ENCODE data around the gene S1PR5.

Gene S1PR5

GRCh38 chr19:10560154-10560553 is 42.9 kb upstream of the S1PR5 start:
- in situ Hi-C loops (cut with HindIII; ENCODE audit: low sequenced_read_pairs): no loop called here
- TF ChIP-seq CTCF (IDR thresholded peaks at IDR 0.05; ENCODE audit: low read depth, low read length, missing control alignments): no peak
- no peak overlapping the region for H3K4me3 ChIP-seq (ENCODE audit: low read depth, low read length)
- no peak for DNase-seq (ENCODE audit: low read depth)

- no peak overlapping the region for H3K4me3 ChIP-seq (ENCODE audit: low read depth, low read length)
- no peak for TF ChIP-seq CTCF (IDR thresholded peaks at IDR 0.05; ENCODE audit: low read depth, low read length, missing control alignments)
- in situ Hi-C loops (cut with HindIII; ENCODE audit: low sequenced_read_pairs): no loop called here
- DNase-seq (ENCODE audit: low read depth): no peak
Measured at GRCh38 chr19:10557603-10558197, 40.5 kb upstream of the S1PR5 start.

- no peak overlapping the region for H3K4me3 ChIP-seq (ENCODE audit: low read depth, low read length)
- in situ Hi-C loops (cut with HindIII; ENCODE audit: low sequenced_read_pairs): no loop called here
- no peak for DNase-seq (ENCODE audit: low read depth)
- TF ChIP-seq CTCF (IDR thresholded peaks at IDR 0.05; ENCODE audit: low read depth, low read length, missing control alignments): no peak
Measured at GRCh38 chr19:10555610-10555973, 38.3 kb upstream of the S1PR5 start.

GRCh38 chr19:10554760-10555609 is 37.7 kb upstream of the S1PR5 start:
- no peak overlapping the region for H3K4me3 ChIP-seq (ENCODE audit: low read depth, low read length)
- in situ Hi-C loops (cut with HindIII; ENCODE audit: low sequenced_read_pairs): no loop called here
- TF ChIP-seq CTCF (IDR thresholded peaks at IDR 0.05; ENCODE audit: low read depth, low read length, missing control alignments): no peak
- no peak for DNase-seq (ENCODE audit: low read depth)

- in situ Hi-C loops (cut with HindIII; ENCODE audit: low sequenced_read_pairs): no loop called here
- no peak for TF ChIP-seq CTCF (IDR thresholded peaks at IDR 0.05; ENCODE audit: low read depth, low read length, missing control alignments)
- no peak overlapping the region for H3K4me3 ChIP-seq (ENCODE audit: low read depth, low read length)
- no peak for DNase-seq (ENCODE audit: low read depth)
Measured at GRCh38 chr19:10553943-10554381, 36.7 kb upstream of the S1PR5 start.

GRCh38 chr19:10553087-10553667 is 35.9 kb upstream of the S1PR5 start:
- no peak for DNase-seq (ENCODE audit: low read depth)
- in situ Hi-C loops (cut with HindIII; ENCODE audit: low sequenced_read_pairs): no loop called here
- no peak overlapping the region for H3K4me3 ChIP-seq (ENCODE audit: low read depth, low read length)
- TF ChIP-seq CTCF (IDR thresholded peaks at IDR 0.05; ENCODE audit: low read depth, low read length, missing control alignments): no peak

All from astrocyte of the cerebellum (primary cell).